Natural killer cell (primary cell): ENCODE measurements around the gene EIF4G1. TPM values are rescaled to one million over a fixed set of nuclear protein-coding genes. Genes with fewer than 3 reads are reported as not detected.

ENCODE experiments used
- ATAC-seq, 3 donors: fragments of 150-1000 bp in 2 of 3; fragments of 200-7000 bp in 1 of 3; cut with Tn5 transposase; 1 replicate in 1 of 3; 2 replicates in 2 of 3; pipeline ENCODE4 v1.10.0; 2021; ENCODE audit warnings: mild to moderate bottlenecking in 2 of 3, moderate library complexity in 2 of 3
- DNase-seq, 2 donors: peaks; one replicate each; pipeline versions ENCODE4 v3.0.0 to v3.0.0-alpha.2; 2013 to 2021; ENCODE audit warnings: mixed read lengths in 1 of 2
- H3K27ac ChIP-seq: one replicate; pipeline ENCODE4 v1.5.1; 2013; ENCODE audit warnings: mild to moderate bottlenecking, low read length
- H3K27me3 ChIP-seq: one replicate; pipeline ENCODE4 v1.6.1; 2013; ENCODE audit warnings: low read length; ENCODE audit not compliant: control insufficient read depth, insufficient read depth
- H3K36me3 ChIP-seq: one replicate; pipeline ENCODE4 v1.6.1; 2013; ENCODE audit warnings: low read length; ENCODE audit not compliant: control insufficient read depth, insufficient read depth
- H3K4me1 ChIP-seq: one replicate; pipeline ENCODE4 v1.6.1; 2013; ENCODE audit warnings: low read length; ENCODE audit not compliant: control insufficient read depth, insufficient read depth
- H3K4me3 ChIP-seq: one replicate; pipeline ENCODE4 v1.5.1; 2013; ENCODE audit warnings: low read length
- H3K9me3 ChIP-seq: one replicate; pipeline ENCODE4 v1.6.1; 2013; ENCODE audit warnings: low read length; ENCODE audit not compliant: control insufficient read depth, insufficient read depth
- H3K27ac Mint-ChIP-seq, 2 donors: one replicate each; pipeline ENCODE4 v1.8.0; 2022; ENCODE audit warnings: mild to moderate bottlenecking in 2 of 2, mixed read lengths in 2 of 2, moderate library complexity in 1 of 2
- H3K27me3 Mint-ChIP-seq, 2 donors: one replicate each; pipeline ENCODE4 v1.8.0; 2022; ENCODE audit warnings: low read depth in 2 of 2, mixed read lengths in 2 of 2
- H3K36me3 Mint-ChIP-seq: one replicate; pipeline ENCODE4 v1.8.0; 2022; ENCODE audit warnings: mixed read lengths
- H3K4me1 Mint-ChIP-seq, 2 donors: one replicate each; pipeline ENCODE4 v1.8.0; 2022; ENCODE audit warnings: mixed read lengths in 2 of 2
- H3K4me3 Mint-ChIP-seq: one replicate; pipeline ENCODE4 v1.8.0; 2022; ENCODE audit warnings: mild to moderate bottlenecking, moderate library complexity, mixed read lengths
- H3K9me3 Mint-ChIP-seq, 2 donors: one replicate each; pipeline ENCODE4 v1.8.0; 2022; ENCODE audit warnings: mixed read lengths in 2 of 2
- CTCF ChIP-seq: fragments of 200-600 bp; IDR thresholded peaks from one replicate; pipeline ENCODE4 v1.8.0; 2022; ENCODE audit warnings: antibody characterized with exemption
- WGBS: methylation state at CpG from one replicate; pipeline ENCODE4 v1.1.7; 2013; ENCODE audit warnings: missing lambda C conversion rate; ENCODE audit not compliant: insufficient coverage; 5-methylcytosine and 5-hydroxymethylcytosine counted together
- intact Hi-C: fragments of 100-400 bp; cut with micrococcal nuclease; formaldehyde crosslinking; loops from one replicate; pipeline ENCODE4 v1.14.2; 2022
- total RNA-seq, 4 donors: library from RNA; stranded (reverse); fragments of 120-200 nt in 1 of 4; gene quantifications; one replicate each; pipeline versions ENCODE4 v1.2.3 to v1.2.4, GENCODE V29; 2013 to 2022

Gene EIF4G1
- total RNA-seq, 3 donors from 2014 or later (not counting 1 experiment from before 2014, with no cell fraction given), result 220 to 235 (median 227) TPM

GRCh38 chr3:184308744-184309143, 5.7 kb upstream of the EIF4G1 start:
- Histone ChIP-seq H3K27ac (no peak overlapping the region), H3K4me3 (no peak overlapping the region), H3K36me3 (peaks cover 46% of the 10 kb centered on the region), H3K27me3 (no peaks in the 10 kb centered on the region), H3K9me3 (no peaks in the 10 kb centered on the region), H3K4me1 (peaks cover under 1% of the 10 kb centered on the region)
- intact Hi-C loops, result no loop called here
- no peaks in the 10 kb centered on the region for H3K4me1 Mint-ChIP-seq
- H3K27me3 Mint-ChIP-seq, result no peaks in the 10 kb centered on the region
- ATAC-seq, result no peak
- DNase-seq, result no peak
- TF ChIP-seq CTCF, result no peak
- H3K4me3 Mint-ChIP-seq, result no peak overlapping the region
- WGBS, result 84% methylated on average over 7 of the region's 7 CpGs
- no peak overlapping the region for H3K27ac Mint-ChIP-seq
- no peaks in the 10 kb centered on the region for H3K9me3 Mint-ChIP-seq
- H3K36me3 Mint-ChIP-seq, result peaks cover 31% of the 10 kb centered on the region

DNA sequence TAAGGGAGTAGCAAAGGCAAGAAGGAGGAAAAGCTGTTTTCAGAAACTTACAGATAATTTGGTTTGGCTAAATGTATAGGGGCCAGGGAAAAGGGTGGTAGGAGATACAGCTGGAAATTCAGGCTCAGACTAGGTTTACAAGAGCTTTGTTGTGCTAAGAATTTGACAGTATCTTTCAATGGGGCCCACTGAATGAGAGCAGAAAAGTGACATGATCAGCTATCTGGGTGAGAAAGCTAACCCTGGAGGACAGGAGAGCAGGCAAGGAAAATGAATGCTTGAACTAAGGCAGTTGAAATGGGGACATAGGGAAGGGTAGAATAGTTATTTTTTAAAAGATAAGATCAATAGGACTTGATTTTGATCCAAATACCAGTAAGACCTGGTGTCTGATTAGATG, 2.8 kb upstream of the EIF4G1 start:
- Mint-ChIP-seq H3K9me3 (no peaks in the 10 kb centered on the region), H3K4me1 (peaks cover 6 to 14% of the 10 kb centered on the region in 2 donors), H3K27ac (peak overlapping the region in 1 of 2 donors; percentile 15), H3K36me3 (peaks cover 20% of the 10 kb centered on the region), H3K27me3 (no peaks in the 10 kb centered on the region), H3K4me3 (peak overlapping the region; percentile 2)
- DNase-seq (no peak), ATAC-seq (no peak)
- intact Hi-C loops, result no loop called here
- H3K9me3 ChIP-seq, result no peaks in the 10 kb centered on the region
- H3K36me3 ChIP-seq, result peaks cover 21% of the 10 kb centered on the region
- H3K27ac ChIP-seq, result no peak overlapping the region
- H3K27me3 ChIP-seq, result no peaks in the 10 kb centered on the region
- TF ChIP-seq CTCF, result no peak
- H3K4me3 ChIP-seq, result no peak overlapping the region
- H3K4me1 ChIP-seq, result peaks cover 20% of the 10 kb centered on the region

DNA sequence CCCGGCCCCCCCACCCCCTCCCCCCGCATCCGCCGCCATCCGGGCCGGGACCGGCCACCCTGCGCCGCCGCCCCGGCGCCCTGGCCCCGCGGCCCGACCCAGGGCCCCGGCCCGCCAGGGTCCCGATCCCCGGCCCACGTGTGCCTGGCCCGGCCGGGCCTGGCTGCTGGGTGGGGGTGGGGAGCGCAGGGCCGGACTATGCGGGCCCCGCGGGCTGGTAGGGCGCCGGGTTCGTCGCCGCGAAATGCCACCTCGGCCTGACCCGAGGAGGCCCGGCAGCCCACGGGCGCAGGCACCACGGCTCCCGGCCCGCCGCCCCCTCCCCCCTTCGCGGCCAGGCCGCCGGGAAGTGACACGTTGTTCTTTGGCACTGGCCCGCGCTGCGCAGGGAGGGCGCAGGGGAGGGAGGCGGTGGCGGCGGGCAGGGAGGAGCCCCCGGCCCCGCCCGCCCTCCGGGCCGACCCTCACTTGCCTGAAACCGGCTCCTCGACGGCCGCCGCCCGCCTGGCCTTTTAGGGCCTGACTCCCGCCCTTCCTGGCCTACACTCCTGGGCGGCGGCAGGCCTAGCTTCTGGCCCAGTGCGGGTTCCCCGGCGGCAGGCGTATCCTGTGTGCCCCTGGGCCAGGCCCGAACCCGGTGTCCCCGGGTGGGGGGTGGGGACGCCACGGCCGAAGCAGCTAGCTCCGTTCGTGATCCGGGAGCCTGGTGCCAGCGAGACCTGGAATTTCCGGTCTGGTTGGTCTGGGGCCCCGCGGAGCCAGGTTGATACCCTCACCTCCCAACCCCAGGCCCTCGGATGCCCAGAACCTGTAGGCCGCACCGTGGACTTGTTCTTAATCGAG, 515 bp downstream of the EIF4G1 start:
- H3K36me3 Mint-ChIP-seq, result no peaks in the 10 kb centered on the region
- Histone ChIP-seq H3K27ac (peak overlapping the region; percentile 89), H3K4me3 (peak overlapping the region; percentile 47), H3K27me3 (no peaks in the 10 kb centered on the region), H3K4me1 (peaks cover 35% of the 10 kb centered on the region), H3K9me3 (no peaks in the 10 kb centered on the region), H3K36me3 (peaks cover 10% of the 10 kb centered on the region)
- H3K27me3 Mint-ChIP-seq, result no peaks in the 10 kb centered on the region
- intact Hi-C loops, result loop anchor here (1.0 kb wide), 1 partner anchor 16 kb away; the partner anchor contains the start of gene PSMD2
- peak overlapping the region; percentile 88 for H3K4me3 Mint-ChIP-seq
- under 1% methylated on average over 81 of the region's 89 CpGs for WGBS
- DNase-seq (peak; percentile 74 to 83), ATAC-seq (peak; percentile 69 to 82 (median 73))
- H3K9me3 Mint-ChIP-seq, result no peaks in the 10 kb centered on the region
- no peak for TF ChIP-seq CTCF
- peak overlapping the region; percentile 82 to 91 for H3K27ac Mint-ChIP-seq
- peaks cover 21 to 41% of the 10 kb centered on the region in 2 donors for H3K4me1 Mint-ChIP-seq
